H1 (cell line): ENCODE measurements around the gene PLXNA4. TPM values are rescaled to one million over a fixed set of nuclear protein-coding genes. Genes with fewer than 3 reads are reported as not detected.

Experiments
- CTCF ChIA-PET: fragments of 300-600 bp; sonication (Branson Sonifier 250); formaldehyde crosslinking; loops from one replicate; lab custom pipeline; 2021; ENCODE audit not compliant: partially characterized antibody; lab: Charles Lee
- POLR2A ChIA-PET: fragments of 300-600 bp; sonication (Branson Sonifier 250); formaldehyde crosslinking; loops from one replicate; lab custom pipeline; 2021; ENCODE audit warnings: inconsistent platforms; ENCODE audit not compliant: partially characterized antibody; lab: Charles Lee
- DNase-seq, 2 experiments: peaks; one replicate each; pipeline versions ENCODE4 v3.0.0 to v3.0.0-alpha.2; 2010 to 2022; ENCODE audit warnings: low spot score in 2 of 2, low read depth in 1 of 2, mixed read lengths in 1 of 2
- FAIRE-seq: peaks from 2 replicates; lab custom pipeline; 2011; peaks lifted over from hg19 to GRCh38; lab: Jason Lieb, UNC
- H2AFZ ChIP-seq: 2 replicates; pipeline ENCODE4 v1.8.1; 2012; ENCODE audit warnings: low read length, inconsistent platforms
- H2AK5ac ChIP-seq: 2 replicates; pipeline ENCODE4 v1.6.1; 2013; ENCODE audit warnings: low read depth, low read length
- H2BK120ac ChIP-seq: replicated peaks from 2 replicates; pipeline ENCODE3; 2013; ENCODE audit warnings: low read depth, low read length, inconsistent platforms
- H2BK12ac ChIP-seq: 2 replicates; pipeline ENCODE4 v1.6.1; 2013; ENCODE audit warnings: low read depth, low read length
- H2BK15ac ChIP-seq: 2 replicates; pipeline ENCODE4 v1.6.1; 2013; ENCODE audit warnings: low read length
- H2BK20ac ChIP-seq: 2 replicates; pipeline ENCODE4 v1.6.1; 2013; ENCODE audit warnings: low read length
- H2BK5ac ChIP-seq: 2 replicates; pipeline ENCODE4 v1.6.1; 2013; ENCODE audit warnings: low read depth, low read length
- H3K14ac ChIP-seq: 2 replicates; pipeline ENCODE4 v1.6.1; 2013; ENCODE audit warnings: inconsistent platforms; ENCODE audit not compliant: insufficient read length
- H3K18ac ChIP-seq: 2 replicates; pipeline ENCODE4 v1.6.1; 2013; ENCODE audit warnings: low read length; ENCODE audit errors: extremely low read depth
- H3K23ac ChIP-seq: 2 replicates; pipeline ENCODE4 v1.6.1; 2013; ENCODE audit warnings: inconsistent platforms; ENCODE audit not compliant: insufficient read length
- H3K23me2 ChIP-seq: 2 replicates; pipeline ENCODE4 v1.6.1; 2013; ENCODE audit warnings: low read depth, low read length
- H3K27ac ChIP-seq: 2 replicates; pipeline ENCODE4 v1.6.1; 2011; ENCODE audit warnings: low read depth, low read length, inconsistent platforms
- H3K27me3 ChIP-seq, 4 experiments: replicated peaks in 1 of 4; 1 replicate in 1 of 4; 2 replicates in 3 of 4; pipeline versions ENCODE4 v1.6.1 to v1.8.1; 2011 to 2013; ENCODE audit warnings: low read length in 3 of 4, mild to moderate bottlenecking in 3 of 4, inconsistent platforms in 2 of 4, mixed read lengths in 2 of 4, moderate library complexity in 1 of 4; ENCODE audit not compliant: control insufficient read depth in 3 of 4, insufficient read depth in 3 of 4; ENCODE audit errors: extremely low read depth in 1 of 4
- H3K36me3 ChIP-seq, 4 experiments: 2 replicates each; pipeline versions ENCODE4 v1.6.1 to v1.8.1; 2011 to 2013; ENCODE audit warnings: mild to moderate bottlenecking in 4 of 4, low read length in 3 of 4, moderate library complexity in 2 of 4, control low read depth in 1 of 4, inconsistent platforms in 1 of 4; ENCODE audit not compliant: insufficient read depth in 4 of 4, control insufficient read depth in 2 of 4
- H3K4ac ChIP-seq: replicated peaks from 2 replicates; pipeline ENCODE3; 2013; ENCODE audit warnings: low read length, low read depth, mixed read lengths, inconsistent platforms; ENCODE audit not compliant: insufficient read length
- H3K4me1 ChIP-seq, 4 experiments: replicated peaks in 1 of 4; 1 replicate in 1 of 4; 2 replicates in 3 of 4; pipeline versions ENCODE4 v1.6.1 to v1.8.1; 2011 to 2013; ENCODE audit warnings: low read length in 3 of 4, inconsistent platforms in 2 of 4, mixed read lengths in 1 of 4; ENCODE audit not compliant: insufficient read depth in 4 of 4, control insufficient read depth in 3 of 4
- H3K4me2 ChIP-seq, 2 experiments: 2 replicates each; pipeline versions ENCODE4 v1.6.1 to v1.8.1; 2011 to 2013; ENCODE audit warnings: low read depth in 2 of 2, low read length in 2 of 2, control low read depth in 1 of 2, inconsistent platforms in 1 of 2, mild to moderate bottlenecking in 1 of 2; ENCODE audit not compliant: insufficient read depth in 1 of 2
- H3K4me3 ChIP-seq, 4 experiments: fragments of 200-600, 300-600 bp in 1 of 4; sonication (generic), shearing (Covaris generic), sonication (Bioruptor Twin) in 1 of 4; 2 replicates each; pipeline versions ENCODE4 v1.5.1 to v1.8.1; 2011 to 2016; ENCODE audit warnings: low read length in 4 of 4, low read depth in 3 of 4, control low read depth in 2 of 4, inconsistent platforms in 2 of 4, mild to moderate bottlenecking in 2 of 4, mixed read lengths in 1 of 4, moderate library complexity in 1 of 4; ENCODE audit not compliant: insufficient read depth in 2 of 4; ENCODE audit errors: extremely low read depth in 1 of 4
- H3K56ac ChIP-seq: replicated peaks from 2 replicates; pipeline ENCODE3; 2013; ENCODE audit warnings: low read depth, mild to moderate bottlenecking, mixed read lengths, low read length, inconsistent platforms; ENCODE audit not compliant: insufficient read length
- H3K79me1 ChIP-seq: 2 replicates; pipeline ENCODE4 v1.6.1; 2013; ENCODE audit warnings: low read depth, low read length, control low read depth
- H3K79me2 ChIP-seq, 2 experiments: 2 replicates each; pipeline versions ENCODE4 v1.6.1 to v1.8.1; 2012 to 2013; ENCODE audit warnings: low read length in 2 of 2, mild to moderate bottlenecking in 2 of 2, inconsistent platforms in 1 of 2; ENCODE audit not compliant: insufficient read depth in 2 of 2, control insufficient read depth in 1 of 2
- H3K9ac ChIP-seq, 4 experiments: replicated peaks in 1 of 4; 1 replicate in 1 of 4; 2 replicates in 3 of 4; pipeline versions ENCODE4 v1.6.1 to v1.8.1; 2011 to 2013; ENCODE audit warnings: low read depth in 3 of 4, low read length in 3 of 4, control low read depth in 2 of 4, mild to moderate bottlenecking in 2 of 4, moderate library complexity in 2 of 4, inconsistent platforms in 1 of 4; ENCODE audit errors: extremely low read depth in 1 of 4
- H3K9me3 ChIP-seq, 2 experiments: 2 replicates each; pipeline versions ENCODE4 v1.6.1 to v1.8.1; 2012 to 2013; ENCODE audit warnings: mild to moderate bottlenecking in 2 of 2, moderate library complexity in 2 of 2, control low read depth in 1 of 2, inconsistent platforms in 1 of 2, low read depth in 1 of 2, low read length in 1 of 2, mixed read lengths in 1 of 2; ENCODE audit not compliant: insufficient read depth in 2 of 2
- H4K20me1 ChIP-seq, 2 experiments: replicated peaks in 1 of 2; 2 replicates each; pipeline versions ENCODE3 to v1.8.1; 2011 to 2013; ENCODE audit warnings: inconsistent platforms in 2 of 2, low read length in 2 of 2, mild to moderate bottlenecking in 1 of 2; ENCODE audit not compliant: insufficient read depth in 2 of 2, control insufficient read depth in 1 of 2
- H4K5ac ChIP-seq: 2 replicates; pipeline ENCODE4 v1.6.1; 2013; ENCODE audit warnings: low read length, low read depth, mixed read lengths, inconsistent platforms; ENCODE audit not compliant: insufficient read length
- H4K8ac ChIP-seq: 2 replicates; pipeline ENCODE4 v1.8.0; 2013; ENCODE audit warnings: mild to moderate bottlenecking, moderate library complexity, low read length, inconsistent platforms; ENCODE audit not compliant: insufficient read depth; ENCODE audit errors: extremely low read depth
- H4K91ac ChIP-seq: replicated peaks from 2 replicates; pipeline ENCODE3; 2013; ENCODE audit warnings: low read length, mixed read lengths, inconsistent platforms; ENCODE audit not compliant: insufficient read length
- CHD2 ChIP-seq: IDR thresholded peaks from 2 replicates; pipeline ENCODE4 v1.6.1; 2012; ENCODE audit warnings: low read length, improper control_type of control experiment
- E2F6 ChIP-seq: IDR thresholded peaks from 2 replicates; pipeline ENCODE4 v1.6.1; 2012; ENCODE audit warnings: inconsistent platforms
- EGR1 ChIP-seq: IDR thresholded peaks from 2 replicates; pipeline ENCODE4 v1.6.1; 2011; ENCODE audit warnings: low read depth, low read length, borderline replicate concordance
- NRF1 ChIP-seq: IDR thresholded peaks from 2 replicates; pipeline ENCODE4 v1.6.1; 2011; ENCODE audit warnings: mild to moderate bottlenecking, low read depth, low read length, improper control_type of control experiment
- SRF ChIP-seq: IDR thresholded peaks from 2 replicates; pipeline ENCODE4 v1.6.1; 2011; ENCODE audit warnings: mild to moderate bottlenecking, low read depth, low read length, moderate library complexity
- SUZ12 ChIP-seq: fragments of 200-600 bp; sonication (generic); IDR thresholded peaks from 2 replicates; pipeline ENCODE4 v1.6.1; 2012; ENCODE audit warnings: mild to moderate bottlenecking, inconsistent platforms, low read length, moderate library complexity, mixed read lengths
- TBP ChIP-seq: IDR thresholded peaks from 2 replicates; pipeline ENCODE4 v1.6.1; 2011; ENCODE audit warnings: low read depth, low read length, improper control_type of control experiment
- WGBS, 2 experiments: shearing (Covaris generic) in 1 of 2; methylation state at CpG; one replicate each; pipeline versions ENCODE4 v1.1.6 to v1.1.7; 2013 to 2015; ENCODE audit warnings: low lambda C conversion rate in 2 of 2, mixed read lengths in 2 of 2, inconsistent platforms in 1 of 2, low coverage in 1 of 2, missing lambda C conversion rate in 1 of 2; ENCODE audit not compliant: insufficient replicate concordance in 2 of 2, insufficient coverage in 1 of 2, insufficient read length in 1 of 2; ENCODE audit errors: extremely low coverage in 1 of 2, missing lambda C conversion rate in 1 of 2; 5-methylcytosine and 5-hydroxymethylcytosine counted together
- polyA plus RNA-seq, 7 experiments: library from polyadenylated mRNA; depleted of rRNA in 3 of 7; stranded (reverse) in 5 of 7; unstranded in 2 of 7; fragments of >200 nt in 5 of 7; fragments of 200-250 nt in 2 of 7; gene quantifications; 1 replicate in 5 of 7; 2 replicates in 1 of 7; 4 replicates in 1 of 7; pipeline versions ENCODE4 v1.2.1 to v1.2.3, GENCODE V29; 2011 to 2013; ENCODE audit warnings: missing spikeins in 2 of 7, mixed read lengths in 2 of 7
- total RNA-seq: library from RNA; stranded (reverse); fragmentation: NEBNext Ultra II Directional; extraction: Animal tissue kit (Norgen Biotek cat#: 25700); gene quantifications from 2 replicates; pipeline ENCODE4 v1.2.1, GENCODE V29; 2021

Gene PLXNA4
- total and polyA plus RNA-seq, 2 of the 8 experiments (the other 6 are each of a cell fraction or from before 2014, with no cell fraction given) = 0.76 to 0.79 TPM

- no peak overlapping the region for H2BK120ac ChIP-seq
- ChIA-PET POLR2A (no interaction called here), CTCF (interaction anchor here (0.6 to 1.1 kb wide), 3 partner anchors 8 to 23 kb away, joined by 3 read pairs; no protein-coding TSS in a partner anchor)
- 91% methylated on average over 12 of the region's 12 CpGs; no CpG with 5 or more reads in 1 of the 2 experiments for WGBS, 2 experiments
- H3K27me3 ChIP-seq = 0 out of 7 replicates have a peak, but pooled peaks cover 0 to under 1% (median 0%) of the 10 kb centered on the region in 4 experiments
- DNase-seq = no peak
- no peak overlapping the region for H3K14ac ChIP-seq
- no peak overlapping the region for H3K4me3 ChIP-seq
- no peak overlapping the region for H4K8ac ChIP-seq
- H3K9me3 ChIP-seq = no peaks in the 10 kb centered on the region
- H3K56ac ChIP-seq = no peak overlapping the region
- H4K20me1 ChIP-seq = no peaks in the 10 kb centered on the region
- no peak for FAIRE-seq
- no peak overlapping the region for H2BK12ac ChIP-seq
- H3K4me1 ChIP-seq = peaks cover 2 to 7% (median 3%) of the 10 kb centered on the region in 4 experiments; a peak in 6 of 7 replicates
- no peaks in the 10 kb centered on the region for H3K79me2 ChIP-seq
- no peaks in the 10 kb centered on the region for H3K36me3 ChIP-seq
- H3K27ac ChIP-seq = no peak overlapping the region
- H3K4me2 ChIP-seq = no peak overlapping the region
- no peak overlapping the region for H3K4ac ChIP-seq
- H3K79me1 ChIP-seq = no peaks in the 10 kb centered on the region
- no peak overlapping the region for H3K9ac ChIP-seq
- no peak for TF ChIP-seq EGR1
- no peak for TF ChIP-seq SRF
- TF ChIP-seq SUZ12 = no peak
- TF ChIP-seq CHD2 = no peak
- no peak for TF ChIP-seq TBP
- no peak for TF ChIP-seq NRF1
- no peak for TF ChIP-seq E2F6
- H4K5ac ChIP-seq = no peak overlapping the region
- H3K18ac ChIP-seq = no peak overlapping the region
- no peaks in the 10 kb centered on the region for H3K23me2 ChIP-seq
- no peak overlapping the region for H2BK5ac ChIP-seq
- no peak overlapping the region for H4K91ac ChIP-seq
- no peak overlapping the region for H2BK20ac ChIP-seq
- H2BK15ac ChIP-seq = no peak overlapping the region
- H2AFZ ChIP-seq = no peak overlapping the region
- H3K23ac ChIP-seq = no peak overlapping the region
- H2AK5ac ChIP-seq = no peak overlapping the region
Measured at GRCh38 chr7:132422502-132423111, 153.7 kb downstream of the PLXNA4 start.
